ENCODE data around the gene TXNRD1.
A peak's percentile ranks its signal among the peaks of the same experiment; 100 is the strongest.

TXNRD1 gene

GRCh38 chr12:104351057-104351983 is 135.7 kb downstream of the TXNRD1 start:
- DNase-seq (ENCODE audit: low read depth): no peak

- no peak for DNase-seq (ENCODE audit: low read depth)
Observed at GRCh38 chr12:104352106-104352713, 136.6 kb downstream of the TXNRD1 start.

GRCh38 chr12:104353012-104353981 is 137.7 kb downstream of the TXNRD1 start:
- no peak for DNase-seq (ENCODE audit: low read depth)

- DNase-seq (ENCODE audit: low read depth): no peak
Observed at GRCh38 chr12:104354167-104354867, 138.7 kb downstream of the TXNRD1 start.

- DNase-seq (ENCODE audit: low read depth): no peak
Observed at GRCh38 chr12:104354868-104355570, 139.4 kb downstream of the TXNRD1 start.

- DNase-seq (ENCODE audit: low read depth): no peak
Observed at GRCh38 chr12:104355630-104356029, 140.1 kb downstream of the TXNRD1 start.

GRCh38 chr12:104356231-104357115 is 140.9 kb downstream of the TXNRD1 start:
- DNase-seq (ENCODE audit: low read depth): no peak

GRCh38 chr12:104357421-104357952 is 141.9 kb downstream of the TXNRD1 start:
- no peak for DNase-seq (ENCODE audit: low read depth)

- peak; percentile 57 for DNase-seq (ENCODE audit: low read depth)
Observed at GRCh38 chr12:104358353-104359003, 142.9 kb downstream of the TXNRD1 start.

GRCh38 chr12:104359216-104359615 is 143.6 kb downstream of the TXNRD1 start:
- DNase-seq (ENCODE audit: low read depth): no peak

GRCh38 chr12:104360157-104360556 is 144.6 kb downstream of the TXNRD1 start:
- no peak for DNase-seq (ENCODE audit: low read depth)

GRCh38 chr12:104360983-104361707 is 145.6 kb downstream of the TXNRD1 start:
- no peak for DNase-seq (ENCODE audit: low read depth)

- DNase-seq (ENCODE audit: low read depth): no peak
Observed at GRCh38 chr12:104365921-104366410, 150.4 kb downstream of the TXNRD1 start.

GRCh38 chr12:104369708-104370107 is 154.1 kb downstream of the TXNRD1 start:
- no peak for DNase-seq (ENCODE audit: low read depth)

- DNase-seq (ENCODE audit: low read depth): no peak
Observed at GRCh38 chr12:104371043-104371870, 155.7 kb downstream of the TXNRD1 start.

- DNase-seq (ENCODE audit: low read depth): no peak
Observed at GRCh38 chr12:104372061-104372720, 156.6 kb downstream of the TXNRD1 start.

All from stimulated activated CD4-positive, alpha-beta T cell treated with anti-CD3 and anti-CD28 coated beads, Interleukin-2, amount 100 ng/mL, for 4 hours (primary cell).